ENCODE measurements around the gene RCAN3.

The RCAN3 gene

DNA sequence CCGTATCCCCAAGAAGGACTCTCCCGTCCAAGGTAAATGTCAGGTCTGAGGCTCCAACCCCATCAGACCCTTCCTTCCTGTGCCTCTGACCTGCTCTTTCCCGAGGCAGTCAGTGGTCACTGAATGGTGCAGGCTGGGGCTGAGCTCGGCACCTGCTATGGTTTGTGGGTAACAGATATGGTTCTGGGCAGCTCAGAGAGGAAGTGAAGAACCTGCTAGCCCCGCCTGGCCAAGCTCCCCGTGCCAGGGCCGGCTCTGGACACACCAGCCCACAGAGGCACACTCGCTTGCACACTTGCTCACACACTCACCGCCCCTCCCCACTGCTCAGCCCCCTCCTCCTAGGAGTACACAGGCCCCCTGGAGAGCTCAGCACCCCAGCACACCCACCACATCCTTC lies 69.7 kb downstream of the RCAN3 start:
- in situ Hi-C loops (cut with MboI; ENCODE audit: low sequenced_read_pairs), result no loop called here

GRCh38 chr1:24575905-24576587 lies 73.4 kb downstream of the RCAN3 start:
- in situ Hi-C loops (cut with MboI; ENCODE audit: low sequenced_read_pairs), result no loop called here

- in situ Hi-C loops (cut with MboI; ENCODE audit: low sequenced_read_pairs), result no loop called here
These were observed 76.2 kb downstream of the RCAN3 start for GRCh38 chr1:24578846-24579245.

DNA sequence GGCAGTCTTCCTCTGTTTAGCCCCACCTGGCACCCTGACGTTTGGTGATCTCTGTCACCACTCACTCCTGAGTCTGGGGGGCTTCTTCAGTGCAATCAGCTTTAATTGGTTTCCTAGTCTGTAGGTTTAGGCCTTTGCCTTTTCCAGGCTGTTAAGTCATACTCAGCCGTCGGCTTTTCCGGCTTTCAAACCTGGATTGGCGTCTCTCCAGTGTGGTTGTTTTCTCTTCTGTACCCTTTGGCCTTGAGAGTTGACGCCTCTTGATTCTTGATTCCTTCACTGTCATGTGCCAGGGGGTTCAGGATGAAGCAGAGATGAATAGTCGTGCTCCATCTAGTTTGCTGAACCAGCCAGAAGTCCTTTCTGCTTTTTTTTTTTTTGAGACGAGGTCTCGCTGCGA lies 78.1 kb downstream of the RCAN3 start:
- in situ Hi-C loops (cut with MboI; ENCODE audit: low sequenced_read_pairs), result no loop called here

DNA sequence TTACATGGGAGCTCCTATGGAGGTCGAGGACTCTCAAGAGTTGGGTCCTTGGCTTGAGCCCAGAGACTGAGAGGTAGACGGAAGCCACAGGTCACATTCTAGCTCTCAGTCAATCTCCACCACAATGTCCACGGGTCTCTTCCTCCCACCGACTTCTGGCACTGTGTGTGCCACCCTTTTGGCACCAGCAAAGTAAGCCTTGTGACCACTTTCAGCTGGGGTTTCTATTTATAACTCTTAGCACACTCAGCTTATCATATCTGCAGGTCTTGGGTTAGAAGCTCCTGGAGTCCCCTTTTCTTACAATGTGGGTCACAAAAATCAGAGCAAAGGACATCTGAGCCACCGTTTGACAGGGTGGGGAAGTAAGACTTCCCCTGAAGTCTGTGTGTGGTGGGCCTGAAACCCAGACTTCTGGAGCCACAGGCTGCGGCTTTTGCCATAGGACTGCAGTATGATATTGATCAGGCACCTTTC lies 81.6 kb downstream of the RCAN3 start:
- in situ Hi-C loops (cut with MboI; ENCODE audit: low sequenced_read_pairs), result no loop called here

DNA sequence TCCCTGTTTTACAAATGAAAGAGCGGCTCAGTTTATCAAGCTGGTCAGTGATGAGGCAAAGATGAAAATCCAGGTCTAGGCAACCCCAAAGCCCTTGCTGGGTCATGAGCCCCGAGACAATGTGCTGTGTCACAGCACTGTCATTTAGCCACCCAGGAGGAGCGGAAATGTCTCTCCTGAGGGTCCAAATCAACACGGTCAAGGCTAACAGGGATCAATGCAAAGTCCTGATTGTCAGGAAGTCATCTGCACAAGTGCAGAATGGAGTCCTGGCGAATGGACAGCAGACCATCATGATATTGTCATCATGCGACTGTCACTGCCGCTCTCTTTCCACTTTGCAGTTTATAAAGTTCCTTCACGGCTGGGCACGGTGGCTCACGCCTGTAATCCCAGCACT lies 83.5 kb downstream of the RCAN3 start:
- in situ Hi-C loops (cut with MboI; ENCODE audit: low sequenced_read_pairs), result no loop called here

- in situ Hi-C loops (cut with MboI; ENCODE audit: low sequenced_read_pairs), result no loop called here
These were observed 84.6 kb downstream of the RCAN3 start for GRCh38 chr1:24586970-24587820.

GRCh38 chr1:24588573-24588972 lies 85.9 kb downstream of the RCAN3 start:
- in situ Hi-C loops (cut with MboI; ENCODE audit: low sequenced_read_pairs), result no loop called here

DNA sequence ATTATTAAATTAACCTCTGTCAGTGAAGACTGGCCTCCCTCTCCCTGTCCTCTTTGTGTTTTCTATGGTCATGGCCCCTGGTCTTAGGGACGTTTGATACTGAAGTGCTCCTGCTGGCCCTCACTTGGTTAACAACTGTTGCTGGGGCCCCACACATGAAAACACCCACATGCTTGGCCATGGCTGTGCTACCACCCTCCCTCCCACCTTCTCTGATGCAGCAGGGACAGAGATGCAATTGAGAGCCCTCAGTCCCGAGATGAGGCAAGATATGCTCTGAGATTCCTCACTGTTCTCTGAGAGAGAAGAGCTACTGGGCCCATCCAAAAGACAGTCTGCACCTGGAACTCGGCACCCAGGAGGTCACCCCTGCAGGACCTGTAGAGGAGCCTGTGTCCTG lies 86.6 kb downstream of the RCAN3 start:
- in situ Hi-C loops (cut with MboI; ENCODE audit: low sequenced_read_pairs), result no loop called here

Data from HL-60/S4 (cell line).